Measurements from ENCODE around the gene ARHGAP33. TPM values are rescaled to one million over a fixed set of nuclear protein-coding genes. Genes with fewer than 3 reads are reported as not detected.

The ARHGAP33 gene
- total RNA-seq, 1 donor from 2014 or later, result 46.3 TPM

Other genes with a start within 250 kb of the ARHGAP33 start
- 0.16 and 0.24 TPM in 2 replicates for gene SBSN, start 247.3 kb upstream of the ARHGAP33 start, total RNA-seq
- gene GAPDHS, start 242.1 kb upstream of the ARHGAP33 start, total RNA-seq, result not detected in 2 replicates
- 94.2 and 95.2 TPM in 2 replicates for gene TMEM147, start 229.9 kb upstream of the ARHGAP33 start, total RNA-seq
- 0.18 TPM in 1 of 2 replicates, not detected in the other for gene ATP4A, start 211.9 kb upstream of the ARHGAP33 start, total RNA-seq
- not detected in 2 replicates for gene PMIS2, start 189.4 kb upstream of the ARHGAP33 start, total RNA-seq
- 32.9 and 34.1 TPM in 2 replicates for gene HAUS5, start 162.8 kb upstream of the ARHGAP33 start, total RNA-seq
- 69.2 and 76.0 TPM in 2 replicates for gene RBM42, start 146.5 kb upstream of the ARHGAP33 start, total RNA-seq
- 1.0 and 1.3 TPM in 2 replicates for gene ETV2, start 133.8 kb upstream of the ARHGAP33 start, total RNA-seq
- gene COX6B1, start 127.2 kb upstream of the ARHGAP33 start, total RNA-seq, result 307 and 315 TPM in 2 replicates
- not detected in 2 replicates for gene UPK1A, start 109.0 kb upstream of the ARHGAP33 start, total RNA-seq
- gene ZBTB32, start 71.0 kb upstream of the ARHGAP33 start, total RNA-seq, result not detected in 2 replicates
- 65.0 and 70.2 TPM in 2 replicates for gene KMT2B, start 57.6 kb upstream of the ARHGAP33 start, total RNA-seq
- 5.1 TPM in 2 replicates for gene IGFLR1, start 33.1 kb upstream of the ARHGAP33 start, total RNA-seq
- 35.5 and 37.4 TPM in 2 replicates for gene U2AF1L4, start 30.1 kb upstream of the ARHGAP33 start, total RNA-seq
- 81.4 and 83.8 TPM in 2 replicates for gene PSENEN, start 29.9 kb upstream of the ARHGAP33 start, total RNA-seq
- 12.7 and 13.1 TPM in 2 replicates for gene LIN37, start 27.0 kb upstream of the ARHGAP33 start, total RNA-seq
- gene HSPB6, start 18.5 kb upstream of the ARHGAP33 start, total RNA-seq, result 0.33 TPM in 1 of 2 replicates, not detected in the other
- 58.6 and 62.3 TPM in 2 replicates for gene PROSER3, start 17.4 kb upstream of the ARHGAP33 start, total RNA-seq
- 5.3 TPM in 2 replicates for gene PRODH2, start 37.3 kb downstream of the ARHGAP33 start, total RNA-seq
- gene NPHS1, start 76.9 kb downstream of the ARHGAP33 start, total RNA-seq, result 15.7 and 17.5 TPM in 2 replicates
- 97.5 and 100.0 TPM in 2 replicates for gene KIRREL2, start 81.3 kb downstream of the ARHGAP33 start, total RNA-seq
- gene APLP1, start 93.0 kb downstream of the ARHGAP33 start, total RNA-seq, result 134 and 135 TPM in 2 replicates
- 11.4 and 13.9 TPM in 2 replicates for gene NFKBID, start 125.0 kb downstream of the ARHGAP33 start, total RNA-seq
- gene HCST, start 127.0 kb downstream of the ARHGAP33 start, total RNA-seq, result 1.6 TPM in 1 of 2 replicates, not detected in the other
- not detected in 2 replicates for gene TYROBP, start 132.7 kb downstream of the ARHGAP33 start, total RNA-seq
- gene LRFN3, start 160.8 kb downstream of the ARHGAP33 start, total RNA-seq, result 31.0 and 31.5 TPM in 2 replicates
- 13.3 and 14.4 TPM in 2 replicates for gene SDHAF1, start 219.6 kb downstream of the ARHGAP33 start, total RNA-seq
- gene SYNE4, start 233.2 kb downstream of the ARHGAP33 start, total RNA-seq, result 32.8 and 33.2 TPM in 2 replicates
- 32.9 and 36.8 TPM in 2 replicates for gene ALKBH6, start 238.6 kb downstream of the ARHGAP33 start, total RNA-seq

Measured in progenitor cell of endocrine pancreas (in vitro differentiated cells).